Suprapubic skin (tissue), 4 donors: ENCODE measurements around the gene CELA1. TPM values are rescaled to one million over a fixed set of nuclear protein-coding genes. Genes with fewer than 3 reads are reported as not detected.
A peak's percentile ranks its signal among the peaks of the same experiment; 100 is the strongest.

ENCODE experiments used
- DNase-seq, 2 donors: peaks; one replicate each; pipeline ENCODE4 v3.0.0-alpha.2; 2019; ENCODE audit warnings: low spot score in 2 of 2
- H3K27ac ChIP-seq: fragments of 200-600 bp; sonication (generic); one replicate; pipeline ENCODE4 v1.5.1; 2019
- H3K27me3 ChIP-seq: fragments of 200-600 bp; sonication (generic); one replicate; pipeline ENCODE4 v1.5.1; 2019
- H3K36me3 ChIP-seq: fragments of 200-600 bp; sonication (generic); one replicate; pipeline ENCODE4 v1.5.1; 2019
- H3K4me1 ChIP-seq: fragments of 200-600 bp; sonication (generic); one replicate; pipeline ENCODE4 v1.5.1; 2019
- H3K4me3 ChIP-seq: fragments of 200-600 bp; sonication (generic); one replicate; pipeline ENCODE4 v1.5.1; 2019; ENCODE audit warnings: mild to moderate bottlenecking
- H3K9me3 ChIP-seq: fragments of 200-600 bp; sonication (generic); one replicate; pipeline ENCODE4 v1.5.1; 2019
- CTCF ChIP-seq, 2 donors: fragments of 200-600 bp in 1 of 2; fragments of 450-650 bp in 1 of 2; sonication (generic) in 1 of 2; IDR thresholded peaks; one replicate each; pipeline ENCODE4 v1.5.1; 2016 to 2019; ENCODE audit warnings: antibody characterized with exemption in 2 of 2, mild to moderate bottlenecking in 1 of 2, moderate library complexity in 1 of 2
- EP300 ChIP-seq: sonication (generic); formaldehyde crosslinking; IDR thresholded peaks from one replicate; pipeline ENCODE4 v1.6.1; 2017; ENCODE audit warnings: antibody characterized with exemption
- POLR2A ChIP-seq, 2 donors: fragments of 450-650 bp; IDR thresholded peaks; one replicate each; pipeline ENCODE4 v1.6.1; 2017; ENCODE audit warnings: antibody characterized with exemption in 2 of 2, mild to moderate bottlenecking in 2 of 2, moderate library complexity in 2 of 2
- POLR2AphosphoS5 ChIP-seq, 3 donors: sonication (generic); formaldehyde crosslinking; IDR thresholded peaks; one replicate each; pipeline ENCODE4 v1.6.1; 2017; ENCODE audit warnings: antibody characterized with exemption in 3 of 3
- WGBS: methylation state at CpG from one replicate; pipeline ENCODE4 v1.1.5; 2018; 5-methylcytosine and 5-hydroxymethylcytosine counted together
- total RNA-seq, 4 donors: library from RNA; depleted of rRNA; stranded (reverse); fragments of >200 nt; gene quantifications; one replicate each; pipeline ENCODE4 v1.1.0, GENCODE V29; 2016

The CELA1 gene
- total RNA-seq, 4 donors from 2014 or later = not detected

- H3K27ac ChIP-seq = peak within 1 kb of the TSS; percentile 54
- peak in 1 of 2 donors; percentile 74 for DNase-seq
- H3K4me3 ChIP-seq = peak within 1 kb of the TSS; percentile 75
- no peaks in the 10 kb centered on the region for H3K9me3 ChIP-seq
- H3K27me3 ChIP-seq = peaks cover 4% of the 10 kb centered on the region
- peaks cover 54% of the 10 kb centered on the region for H3K4me1 ChIP-seq
- 0% methylated on average over 30 of the region's 73 CpGs for WGBS
- no peak for TF ChIP-seq POLR2A (IDR thresholded peaks at IDR 0.05)
- no peak for TF ChIP-seq POLR2AphosphoS5 (IDR thresholded peaks at IDR 0.05)
- TF ChIP-seq EP300 = no peak
- no peak for TF ChIP-seq CTCF (IDR thresholded peaks at IDR 0.05)
- no peaks in the 10 kb centered on the region for H3K36me3 ChIP-seq
Observed at GRCh38 chr12:51391283-51392123, 45.0 kb upstream of the CELA1 start, which contains the start of gene GALNT6. Gene GALNT6, minus strand, starts transcription at chr12:51391406. Its CDS starts 11,625 bp downstream, at chr12:51379781.

- peak in 1 of 2 donors; percentile 74 for DNase-seq
- Histone ChIP-seq H3K36me3 (no peaks in the 10 kb centered on the region), H3K27me3 (peaks cover 4% of the 10 kb centered on the region), H3K4me1 (peaks cover 54% of the 10 kb centered on the region), H3K9me3 (no peaks in the 10 kb centered on the region), H3K27ac (peak overlapping the region; percentile 54), H3K4me3 (peak overlapping the region; percentile 75)
- 5% methylated on average over 8 of the region's 8 CpGs for WGBS
- TF ChIP-seq EP300 (no peak), POLR2A (IDR thresholded peaks at IDR 0.05) (no peak), POLR2AphosphoS5 (IDR thresholded peaks at IDR 0.05) (no peak), CTCF (IDR thresholded peaks at IDR 0.05) (no peak)
Observed at GRCh38 chr12:51390891-51391282, 44.4 kb upstream of the CELA1 start.

GRCh38 chr12:51390457-51390856, 44.0 kb upstream of the CELA1 start:
- 62% methylated on average over 6 of the region's 6 CpGs for WGBS
- no peak for TF ChIP-seq EP300
- no peak for TF ChIP-seq POLR2A (IDR thresholded peaks at IDR 0.05)
- no peak for TF ChIP-seq POLR2AphosphoS5 (IDR thresholded peaks at IDR 0.05)
- no peak for TF ChIP-seq CTCF (IDR thresholded peaks at IDR 0.05)
- H3K9me3 ChIP-seq = no peaks in the 10 kb centered on the region
- H3K4me1 ChIP-seq = peaks cover 54% of the 10 kb centered on the region
- H3K36me3 ChIP-seq = no peaks in the 10 kb centered on the region
- no peak overlapping the region for H3K4me3 ChIP-seq
- no peak for DNase-seq
- no peak overlapping the region for H3K27ac ChIP-seq
- peaks cover 4% of the 10 kb centered on the region for H3K27me3 ChIP-seq

GRCh38 chr12:51389302-51389999, 43.0 kb upstream of the CELA1 start:
- 63% methylated on average over 2 of the region's 2 CpGs for WGBS
- Histone ChIP-seq H3K9me3 (no peaks in the 10 kb centered on the region), H3K4me1 (peaks cover 54% of the 10 kb centered on the region), H3K4me3 (no peak overlapping the region), H3K27ac (no peak overlapping the region), H3K27me3 (peaks cover 4% of the 10 kb centered on the region), H3K36me3 (no peaks in the 10 kb centered on the region)
- DNase-seq = no peak
- TF ChIP-seq POLR2A (IDR thresholded peaks at IDR 0.05) (no peak), CTCF (IDR thresholded peaks at IDR 0.05) (no peak), EP300 (no peak), POLR2AphosphoS5 (IDR thresholded peaks at IDR 0.05) (no peak)

- Histone ChIP-seq H3K4me3 (no peak overlapping the region), H3K36me3 (no peaks in the 10 kb centered on the region), H3K27me3 (peaks cover 4% of the 10 kb centered on the region), H3K4me1 (peaks cover 53% of the 10 kb centered on the region), H3K27ac (no peak overlapping the region), H3K9me3 (no peaks in the 10 kb centered on the region)
- TF ChIP-seq POLR2A (IDR thresholded peaks at IDR 0.05) (no peak), EP300 (no peak), CTCF (IDR thresholded peaks at IDR 0.05) (no peak), POLR2AphosphoS5 (IDR thresholded peaks at IDR 0.05) (no peak)
- DNase-seq = no peak
- 74% methylated on average over 5 of the region's 5 CpGs for WGBS
Observed at GRCh38 chr12:51388846-51389245, 42.4 kb upstream of the CELA1 start.
